ENCODE data around the gene POTEF. TPM values are rescaled to one million over a fixed set of nuclear protein-coding genes. Genes with fewer than 3 reads are reported as not detected.
"Not testable (repeated sequence)": the region's sequence is repeated elsewhere in the genome, so short reads cannot be mapped to it uniquely, and the experiment has no call there.

The POTEF gene
- total RNA-seq, 1 donor from 2014 or later, result not detected

- Histone ChIP-seq H3K27me3 (ENCODE audit: control insufficient read depth, insufficient read depth, low read length) (no peaks in the 10 kb centered on the region), H3K36me3 (ENCODE audit: control insufficient read depth, insufficient read depth, low read length) (peaks cover 4% of the 10 kb centered on the region), H3K4me3 (ENCODE audit: low read depth, low read length) (no peak overlapping the region)
- no peak for TF ChIP-seq CTCF (IDR thresholded peaks at IDR 0.05; ENCODE audit: insufficient read depth, low read length, severe bottlenecking)
- DNase-seq (ENCODE audit: low read depth), result no peak
- FAIRE-seq, result no peak
Observed at GRCh38 chr2:130154773-130155765, 26.0 kb upstream of the POTEF start.

GRCh38 chr2:130154423-130154770, 25.4 kb upstream of the POTEF start:
- not testable (repeated sequence) for H3K36me3 ChIP-seq (ENCODE audit: control insufficient read depth, insufficient read depth, low read length); H3K27me3 ChIP-seq (ENCODE audit: control insufficient read depth, insufficient read depth, low read length); H3K4me3 ChIP-seq (ENCODE audit: low read depth, low read length); DNase-seq (ENCODE audit: low read depth)
- FAIRE-seq, result peak; percentile 95

GRCh38 chr2:130153721-130154422, 24.9 kb upstream of the POTEF start:
- H3K27me3 ChIP-seq (ENCODE audit: control insufficient read depth, insufficient read depth, low read length); H3K4me3 ChIP-seq (ENCODE audit: low read depth, low read length); FAIRE-seq; DNase-seq (ENCODE audit: low read depth); H3K36me3 ChIP-seq (ENCODE audit: control insufficient read depth, insufficient read depth, low read length): not testable (repeated sequence)

- DNase-seq (ENCODE audit: low read depth) (no peak), FAIRE-seq (no peak)
- Histone ChIP-seq H3K36me3 (ENCODE audit: control insufficient read depth, insufficient read depth, low read length) (peaks cover 4% of the 10 kb centered on the region), H3K27me3 (ENCODE audit: control insufficient read depth, insufficient read depth, low read length) (no peaks in the 10 kb centered on the region), H3K4me3 (ENCODE audit: low read depth, low read length) (no peak overlapping the region)
- TF ChIP-seq CTCF (IDR thresholded peaks at IDR 0.05; ENCODE audit: insufficient read depth, low read length, severe bottlenecking), result no peak
Observed at GRCh38 chr2:130152816-130153595, 24.0 kb upstream of the POTEF start.

- FAIRE-seq; H3K27me3 ChIP-seq (ENCODE audit: control insufficient read depth, insufficient read depth, low read length); DNase-seq (ENCODE audit: low read depth); H3K4me3 ChIP-seq (ENCODE audit: low read depth, low read length); H3K36me3 ChIP-seq (ENCODE audit: control insufficient read depth, insufficient read depth, low read length): not testable (repeated sequence)
Observed at GRCh38 chr2:130152136-130152815, 23.3 kb upstream of the POTEF start.

- DNase-seq (ENCODE audit: low read depth); H3K36me3 ChIP-seq (ENCODE audit: control insufficient read depth, insufficient read depth, low read length); H3K4me3 ChIP-seq (ENCODE audit: low read depth, low read length); H3K27me3 ChIP-seq (ENCODE audit: control insufficient read depth, insufficient read depth, low read length): not testable (repeated sequence)
- peak; percentile 18 for FAIRE-seq
Observed at GRCh38 chr2:130151145-130151512, 22.1 kb upstream of the POTEF start.

- H3K4me3 ChIP-seq (ENCODE audit: low read depth, low read length), result no peak overlapping the region
- no peaks in the 10 kb centered on the region for H3K27me3 ChIP-seq (ENCODE audit: control insufficient read depth, insufficient read depth, low read length)
- FAIRE-seq, result no peak
- DNase-seq (ENCODE audit: low read depth), result no peak
- H3K36me3 ChIP-seq (ENCODE audit: control insufficient read depth, insufficient read depth, low read length), result peaks cover 4% of the 10 kb centered on the region
- no peak for TF ChIP-seq CTCF (IDR thresholded peaks at IDR 0.05; ENCODE audit: insufficient read depth, low read length, severe bottlenecking)
Observed at GRCh38 chr2:130150181-130151144, 21.4 kb upstream of the POTEF start.

- H3K4me3 ChIP-seq (ENCODE audit: low read depth, low read length); H3K36me3 ChIP-seq (ENCODE audit: control insufficient read depth, insufficient read depth, low read length); H3K27me3 ChIP-seq (ENCODE audit: control insufficient read depth, insufficient read depth, low read length); DNase-seq (ENCODE audit: low read depth); FAIRE-seq: not testable (repeated sequence)
Observed at GRCh38 chr2:130148515-130148914, 19.5 kb upstream of the POTEF start.

- not testable (repeated sequence) for H3K36me3 ChIP-seq (ENCODE audit: control insufficient read depth, insufficient read depth, low read length); FAIRE-seq; H3K27me3 ChIP-seq (ENCODE audit: control insufficient read depth, insufficient read depth, low read length)
- peak; percentile 3 for DNase-seq (ENCODE audit: low read depth)
- peak within 1 kb of the TSS; percentile 20 for H3K4me3 ChIP-seq (ENCODE audit: low read depth, low read length)
Observed at GRCh38 chr2:130145006-130145414, 16.0 kb upstream of the POTEF start, which contains the start of gene CCDC74B. Gene CCDC74B, minus strand, starts transcription at chr2:130145112. Its CDS starts 116 bp downstream, at chr2:130144996.

Measured in bronchial epithelial cell (primary cell).